HCT116 (cell line): ENCODE results near the gene YIPF2. TPM values are rescaled to one million over a fixed set of nuclear protein-coding genes. Genes with fewer than 3 reads are reported as not detected.

Experiments used
- ATAC-seq: fragments of 200-7000 bp; cut with Tn5 transposase; 2 replicates; pipeline ENCODE4 v1.9.1; 2020; ENCODE audit warnings: mild to moderate bottlenecking, moderate library complexity
- BruUV-seq: library from RNA; stranded (reverse); fragments of 400-500 nt; replicated peaks from 2 replicates; lab custom pipeline; 2021; lab: Mats Ljungman, UMichigan
- CTCF ChIA-PET: fragments of 300-600 bp; sonication (Branson Sonifier 250); formaldehyde crosslinking; loops from one replicate; lab custom pipeline; 2021; ENCODE audit warnings: antibody characterized with exemption; lab: Charles Lee
- POLR2A ChIA-PET: fragments of 300-600, 350-600 bp; sonication (Branson Sonifier 250); formaldehyde crosslinking; loops from one replicate; lab custom pipeline; 2021; ENCODE audit warnings: antibody characterized with exemption; lab: Charles Lee
- RAD21 ChIA-PET, 2 experiments: fragments of 300-600 bp; sonication (Branson Sonifier 250); formaldehyde crosslinking; loops; one replicate each; lab custom pipeline; 2023; ENCODE audit warnings: low total read pairs in 2 of 2; ENCODE audit not compliant: uncharacterized antibody in 2 of 2, unreplicated experiment in 2 of 2, low non-redundant PET in 1 of 2; lab: Charles Lee
- DNase-seq: peaks from one replicate; pipeline ENCODE4 v3.0.0-alpha.2; 2010; ENCODE audit warnings: low read depth, low spot score
- H2AFZ ChIP-seq: fragments of 200-600 bp; shearing (Covaris generic), sonication (generic); 2 replicates; pipeline ENCODE4 v1.6.1; 2017; ENCODE audit warnings: low read depth, mixed run types, mixed read lengths, antibody characterized with exemption, low read length; ENCODE audit not compliant: poor library complexity, severe bottlenecking
- H3K27ac ChIP-seq: 2 replicates; pipeline ENCODE4 v1.5.1; 2012; ENCODE audit warnings: low read depth, low read length
- H3K27me3 ChIP-seq: fragments of 200-600 bp; sonication (generic); 2 replicates; pipeline ENCODE4 v1.6.1; 2016; ENCODE audit warnings: mixed run types, low read length, mixed read lengths; ENCODE audit not compliant: insufficient read depth
- H3K36me3 ChIP-seq, 2 experiments: fragments of 200-500 bp in 1 of 2; fragments of 200-600 bp in 1 of 2; sonication (Bioruptor generic) in 1 of 2; sonication (generic) in 1 of 2; 2 replicates each; pipeline versions ENCODE4 v1.5.1 to v1.6.1; 2014 to 2016; ENCODE audit warnings: low read length in 2 of 2, inconsistent platforms in 1 of 2, mixed read lengths in 1 of 2, mixed run types in 1 of 2; ENCODE audit not compliant: insufficient read depth in 2 of 2, control insufficient read depth in 1 of 2
- H3K4me1 ChIP-seq, 2 experiments: fragments of 200-600 bp in 1 of 2; sonication (generic) in 1 of 2; 2 replicates each; pipeline versions ENCODE4 v1.5.1 to v1.6.1; 2012 to 2017; ENCODE audit warnings: low read length in 2 of 2, inconsistent platforms in 1 of 2, mild to moderate bottlenecking in 1 of 2, mixed read lengths in 1 of 2, mixed run types in 1 of 2, moderate library complexity in 1 of 2; ENCODE audit not compliant: insufficient read depth in 2 of 2, control insufficient read depth in 1 of 2
- H3K4me2 ChIP-seq: fragments of 200-600 bp; sonication (generic); 2 replicates; pipeline ENCODE4 v1.6.1; 2017; ENCODE audit warnings: mixed run types, low read length, mixed read lengths
- H3K4me3 ChIP-seq, 2 experiments: fragments of 200-600 bp in 1 of 2; sonication (generic) in 1 of 2; replicated peaks in 1 of 2; 2 replicates each; pipeline ENCODE4 v1.5.1; 2011 to 2016; ENCODE audit warnings: low read length in 2 of 2, control low read depth in 1 of 2, low read depth in 1 of 2, mild to moderate bottlenecking in 1 of 2, mixed read lengths in 1 of 2, mixed run types in 1 of 2
- H3K79me2 ChIP-seq: fragments of 200-600 bp; sonication (generic); 2 replicates; pipeline ENCODE4 v1.6.1; 2017; ENCODE audit warnings: mild to moderate bottlenecking, mixed run types, low read length, moderate library complexity, mixed read lengths; ENCODE audit not compliant: insufficient read depth
- H3K9ac ChIP-seq: fragments of 200-600 bp; sonication (generic); 2 replicates; pipeline ENCODE4 v1.6.1; 2016; ENCODE audit warnings: low read length, mixed read lengths
- H3K9me2 ChIP-seq: fragments of 200-600 bp; sonication (generic), shearing (Covaris generic); 2 replicates; pipeline ENCODE4 v1.6.1; 2017; ENCODE audit warnings: mixed run types, mild to moderate bottlenecking, moderate library complexity; ENCODE audit not compliant: insufficient read depth
- H3K9me3 ChIP-seq, 2 experiments: fragments of 200-500 bp in 1 of 2; fragments of 200-600 bp in 1 of 2; sonication (Bioruptor generic) in 1 of 2; sonication (generic) in 1 of 2; 2 replicates each; pipeline ENCODE4 v1.6.1; 2014 to 2017; ENCODE audit warnings: low read length in 2 of 2, mixed read lengths in 2 of 2, inconsistent platforms in 1 of 2, low read depth in 1 of 2, mild to moderate bottlenecking in 1 of 2, mixed run types in 1 of 2, moderate library complexity in 1 of 2; ENCODE audit not compliant: control insufficient read depth in 1 of 2, insufficient read depth in 1 of 2
- H4K20me1 ChIP-seq: fragments of 200-600 bp; sonication (generic), shearing (Covaris generic); 2 replicates; pipeline ENCODE4 v1.6.1; 2017; ENCODE audit warnings: mixed run types, mild to moderate bottlenecking, moderate library complexity; ENCODE audit not compliant: insufficient read depth
- CBX3 ChIP-seq: IDR thresholded peaks from 2 replicates; pipeline ENCODE4 v1.6.1; 2012; ENCODE audit warnings: low read depth
- CEBPB ChIP-seq: IDR thresholded peaks from 2 replicates; pipeline ENCODE4 v1.6.1; 2012; ENCODE audit warnings: low read depth
- ELF1 ChIP-seq: IDR thresholded peaks from 2 replicates; pipeline ENCODE4 v1.6.1; 2012; ENCODE audit warnings: low read depth, borderline replicate concordance
- EZH2 ChIP-seq: fragments of 200-600 bp; sonication (generic); IDR thresholded peaks from 2 replicates; pipeline ENCODE4 v1.6.1; 2017; ENCODE audit warnings: antibody characterized with exemption, mixed run types
- EZH2phosphoT487 ChIP-seq: fragments of 200-600 bp; IDR thresholded peaks from 2 replicates; pipeline ENCODE4 v1.6.1; 2018; ENCODE audit warnings: antibody characterized with exemption, borderline replicate concordance
- FOSL1 ChIP-seq: IDR thresholded peaks from 2 replicates; pipeline ENCODE4 v1.6.1; 2012; ENCODE audit warnings: low read depth
- JUND ChIP-seq: IDR thresholded peaks from 2 replicates; pipeline ENCODE4 v1.6.1; 2012
- POLR2A ChIP-seq: IDR thresholded peaks from 2 replicates; pipeline ENCODE4 v1.7.0; 2011; ENCODE audit warnings: borderline replicate concordance; ENCODE audit not compliant: insufficient read depth, insufficient read length; ENCODE audit errors: extremely low read depth
- POLR2AphosphoS5 ChIP-seq: IDR thresholded peaks from 2 replicates; pipeline ENCODE4 v1.6.1; 2011; ENCODE audit warnings: mild to moderate bottlenecking, low read depth, low read length, moderate library complexity
- RAD21 ChIP-seq: IDR thresholded peaks from 2 replicates; pipeline ENCODE4 v1.6.1; 2012; ENCODE audit warnings: low read depth, mild to moderate bottlenecking
- SIN3A ChIP-seq: IDR thresholded peaks from 2 replicates; pipeline ENCODE4 v1.6.1; 2012; ENCODE audit warnings: low read depth
- SP1 ChIP-seq: IDR thresholded peaks from 2 replicates; pipeline ENCODE4 v1.6.1; 2012; ENCODE audit warnings: low read depth
- TCF7L2 ChIP-seq: IDR thresholded peaks from 2 replicates; pipeline ENCODE4 v1.7.0; 2011; ENCODE audit warnings: borderline replicate concordance, inconsistent platforms; ENCODE audit not compliant: insufficient read depth, insufficient read length; ENCODE audit errors: extremely low read depth
- YY1 ChIP-seq: IDR thresholded peaks from 2 replicates; pipeline ENCODE4 v1.6.1; 2011; ENCODE audit warnings: low read length, low read depth, moderate library complexity, mild to moderate bottlenecking; ENCODE audit not compliant: insufficient replicate concordance; ENCODE audit errors: extremely low read depth
- ZFX ChIP-seq: fragments of 450-650 bp; IDR thresholded peaks from 2 replicates; pipeline ENCODE4 v1.6.1; 2017
- intact Hi-C: fragments of 100-400 bp; cut with micrococcal nuclease; formaldehyde crosslinking; loops from 2 replicates; pipeline ENCODE4 v1.10.0; 2022
- total RNA-seq: library from RNA; stranded (reverse); gene quantifications from one replicate; pipeline ENCODE4 v1.2.1, GENCODE V29; 2021; ENCODE audit not compliant: unreplicated experiment
- TF ChIP-seq, protein P1 (sequence below): IDR thresholded peaks from 2 replicates; pipeline ENCODE4 v1.6.1; 2011; ENCODE audit warnings: mild to moderate bottlenecking, low read length, moderate library complexity; ENCODE audit not compliant: insufficient replicate concordance; ENCODE audit errors: extremely low read depth
- TF ChIP-seq, protein P2 (sequence below): IDR thresholded peaks from 2 replicates; pipeline ENCODE4 v1.6.1; 2012
- TF ChIP-seq, protein P3 (sequence below): IDR thresholded peaks from 2 replicates; pipeline ENCODE4 v1.6.1; 2012
- TF ChIP-seq, protein P4 (sequence below): IDR thresholded peaks from 2 replicates; pipeline ENCODE4 v1.6.1; 2012; ENCODE audit warnings: low read depth
- TF ChIP-seq, protein P5 (sequence below), 3 experiments: fragments of 200-600 bp in 1 of 3; sonication (generic) in 1 of 3; IDR thresholded peaks in 2 of 3; conservative IDR thresholded peaks in 1 of 3; 2 replicates each; pipeline ENCODE4 v1.5.1; 2012 to 2017; ENCODE audit warnings: low read depth in 2 of 3, low read length in 2 of 3, antibody characterized with exemption in 1 of 3, borderline replicate concordance in 1 of 3, control low read depth in 1 of 3, mild to moderate bottlenecking in 1 of 3, mixed read lengths in 1 of 3, mixed run types in 1 of 3, moderate library complexity in 1 of 3; ENCODE audit not compliant: insufficient read depth in 1 of 3

Gene YIPF2
- total RNA-seq, 1 experiment from 2014 or later, result 44.7 TPM

DNA sequence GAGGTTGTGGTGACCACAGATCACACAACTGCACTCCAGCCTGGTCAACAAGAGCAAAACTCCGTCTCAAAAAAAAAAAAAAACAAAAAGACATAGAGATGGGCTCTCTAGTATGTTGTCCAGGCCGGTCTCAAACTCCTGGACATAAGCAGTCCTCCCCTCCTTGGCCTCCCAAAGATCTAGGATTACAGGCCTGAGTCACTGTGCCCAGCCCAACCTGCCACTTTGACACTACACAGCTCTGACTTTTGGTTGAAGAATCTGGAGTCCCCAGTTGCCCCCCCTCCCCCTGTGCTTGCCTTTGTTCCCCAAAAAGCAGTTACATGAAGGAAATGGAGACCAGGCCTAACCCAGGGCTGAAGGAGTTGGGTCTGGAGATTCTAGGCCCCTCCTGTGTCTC lies 44.2 kb downstream of the YIPF2 start:
- intact Hi-C loops, result no loop called here
- Histone ChIP-seq H3K4me3 (no peak overlapping the region), H3K27me3 (no peaks in the 10 kb centered on the region), H3K36me3 (no peaks in the 10 kb centered on the region), H3K9me2 (no peaks in the 10 kb centered on the region), H3K9ac (0 out of 2 replicates have a peak overlapping the region, but pooled peaks have one; percentile 23), H4K20me1 (peaks cover 5% of the 10 kb centered on the region; the same call in 1 of the 2 replicates), H3K4me2 (peak overlapping the region; percentile 54), H3K79me2 (peaks cover 97% of the 10 kb centered on the region), H2AFZ (no peak overlapping the region), H3K4me1 (peaks cover 30 to 92% of the 10 kb centered on the region in 2 experiments), H3K9me3 (no peaks in the 10 kb centered on the region), H3K27ac (0 out of 2 replicates have a peak overlapping the region, but pooled peaks have one; percentile 13)
- POLR2A ChIA-PET, result no interaction called here
- CTCF ChIA-PET, result no interaction called here
- peak; percentile 57 for ATAC-seq
- RAD21 ChIA-PET, result no interaction called here
- peak; percentile 13 for DNase-seq
- BruUV-seq, result no TSS peak
- TF ChIP-seq CEBPB, result no peak
- TF ChIP-seq, protein P1, sequence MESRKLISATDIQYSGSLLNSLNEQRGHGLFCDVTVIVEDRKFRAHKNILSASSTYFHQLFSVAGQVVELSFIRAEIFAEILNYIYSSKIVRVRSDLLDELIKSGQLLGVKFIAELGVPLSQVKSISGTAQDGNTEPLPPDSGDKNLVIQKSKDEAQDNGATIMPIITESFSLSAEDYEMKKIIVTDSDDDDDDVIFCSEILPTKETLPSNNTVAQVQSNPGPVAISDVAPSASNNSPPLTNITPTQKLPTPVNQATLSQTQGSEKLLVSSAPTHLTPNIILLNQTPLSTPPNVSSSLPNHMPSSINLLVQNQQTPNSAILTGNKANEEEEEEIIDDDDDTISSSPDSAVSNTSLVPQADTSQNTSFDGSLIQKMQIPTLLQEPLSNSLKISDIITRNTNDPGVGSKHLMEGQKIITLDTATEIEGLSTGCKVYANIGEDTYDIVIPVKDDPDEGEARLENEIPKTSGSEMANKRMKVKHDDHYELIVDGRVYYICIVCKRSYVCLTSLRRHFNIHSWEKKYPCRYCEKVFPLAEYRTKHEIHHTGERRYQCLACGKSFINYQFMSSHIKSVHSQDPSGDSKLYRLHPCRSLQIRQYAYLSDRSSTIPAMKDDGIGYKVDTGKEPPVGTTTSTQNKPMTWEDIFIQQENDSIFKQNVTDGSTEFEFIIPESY, result no peak
- TF ChIP-seq, protein P2, sequence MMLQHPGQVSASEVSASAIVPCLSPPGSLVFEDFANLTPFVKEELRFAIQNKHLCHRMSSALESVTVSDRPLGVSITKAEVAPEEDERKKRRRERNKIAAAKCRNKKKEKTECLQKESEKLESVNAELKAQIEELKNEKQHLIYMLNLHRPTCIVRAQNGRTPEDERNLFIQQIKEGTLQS, result no peak
- TF ChIP-seq, protein P3, sequence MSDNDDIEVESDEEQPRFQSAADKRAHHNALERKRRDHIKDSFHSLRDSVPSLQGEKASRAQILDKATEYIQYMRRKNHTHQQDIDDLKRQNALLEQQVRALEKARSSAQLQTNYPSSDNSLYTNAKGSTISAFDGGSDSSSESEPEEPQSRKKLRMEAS, result no peak
- TF ChIP-seq POLR2AphosphoS5, result no peak
- TF ChIP-seq SP1, result no peak
- no peak for TF ChIP-seq SIN3A
- TF ChIP-seq CBX3, result no peak
- TF ChIP-seq EZH2, result no peak
- TF ChIP-seq, protein P4, sequence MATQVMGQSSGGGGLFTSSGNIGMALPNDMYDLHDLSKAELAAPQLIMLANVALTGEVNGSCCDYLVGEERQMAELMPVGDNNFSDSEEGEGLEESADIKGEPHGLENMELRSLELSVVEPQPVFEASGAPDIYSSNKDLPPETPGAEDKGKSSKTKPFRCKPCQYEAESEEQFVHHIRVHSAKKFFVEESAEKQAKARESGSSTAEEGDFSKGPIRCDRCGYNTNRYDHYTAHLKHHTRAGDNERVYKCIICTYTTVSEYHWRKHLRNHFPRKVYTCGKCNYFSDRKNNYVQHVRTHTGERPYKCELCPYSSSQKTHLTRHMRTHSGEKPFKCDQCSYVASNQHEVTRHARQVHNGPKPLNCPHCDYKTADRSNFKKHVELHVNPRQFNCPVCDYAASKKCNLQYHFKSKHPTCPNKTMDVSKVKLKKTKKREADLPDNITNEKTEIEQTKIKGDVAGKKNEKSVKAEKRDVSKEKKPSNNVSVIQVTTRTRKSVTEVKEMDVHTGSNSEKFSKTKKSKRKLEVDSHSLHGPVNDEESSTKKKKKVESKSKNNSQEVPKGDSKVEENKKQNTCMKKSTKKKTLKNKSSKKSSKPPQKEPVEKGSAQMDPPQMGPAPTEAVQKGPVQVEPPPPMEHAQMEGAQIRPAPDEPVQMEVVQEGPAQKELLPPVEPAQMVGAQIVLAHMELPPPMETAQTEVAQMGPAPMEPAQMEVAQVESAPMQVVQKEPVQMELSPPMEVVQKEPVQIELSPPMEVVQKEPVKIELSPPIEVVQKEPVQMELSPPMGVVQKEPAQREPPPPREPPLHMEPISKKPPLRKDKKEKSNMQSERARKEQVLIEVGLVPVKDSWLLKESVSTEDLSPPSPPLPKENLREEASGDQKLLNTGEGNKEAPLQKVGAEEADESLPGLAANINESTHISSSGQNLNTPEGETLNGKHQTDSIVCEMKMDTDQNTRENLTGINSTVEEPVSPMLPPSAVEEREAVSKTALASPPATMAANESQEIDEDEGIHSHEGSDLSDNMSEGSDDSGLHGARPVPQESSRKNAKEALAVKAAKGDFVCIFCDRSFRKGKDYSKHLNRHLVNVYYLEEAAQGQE, result no peak
- no peak for TF ChIP-seq EZH2phosphoT487
- no peak for TF ChIP-seq YY1
- TF ChIP-seq ELF1, result no peak
- TF ChIP-seq TCF7L2, result no peak
- TF ChIP-seq, protein P5, sequence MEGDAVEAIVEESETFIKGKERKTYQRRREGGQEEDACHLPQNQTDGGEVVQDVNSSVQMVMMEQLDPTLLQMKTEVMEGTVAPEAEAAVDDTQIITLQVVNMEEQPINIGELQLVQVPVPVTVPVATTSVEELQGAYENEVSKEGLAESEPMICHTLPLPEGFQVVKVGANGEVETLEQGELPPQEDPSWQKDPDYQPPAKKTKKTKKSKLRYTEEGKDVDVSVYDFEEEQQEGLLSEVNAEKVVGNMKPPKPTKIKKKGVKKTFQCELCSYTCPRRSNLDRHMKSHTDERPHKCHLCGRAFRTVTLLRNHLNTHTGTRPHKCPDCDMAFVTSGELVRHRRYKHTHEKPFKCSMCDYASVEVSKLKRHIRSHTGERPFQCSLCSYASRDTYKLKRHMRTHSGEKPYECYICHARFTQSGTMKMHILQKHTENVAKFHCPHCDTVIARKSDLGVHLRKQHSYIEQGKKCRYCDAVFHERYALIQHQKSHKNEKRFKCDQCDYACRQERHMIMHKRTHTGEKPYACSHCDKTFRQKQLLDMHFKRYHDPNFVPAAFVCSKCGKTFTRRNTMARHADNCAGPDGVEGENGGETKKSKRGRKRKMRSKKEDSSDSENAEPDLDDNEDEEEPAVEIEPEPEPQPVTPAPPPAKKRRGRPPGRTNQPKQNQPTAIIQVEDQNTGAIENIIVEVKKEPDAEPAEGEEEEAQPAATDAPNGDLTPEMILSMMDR (IDR thresholded peaks at IDR 0.05 in 2 of 3, conservative IDR thresholded peaks at IDR 0.05 in 1 of 3; ENCODE audit: borderline replicate concordance in 1 of 3, insufficient read depth in 1 of 3, low read depth in 2 of 3, low read length in 2 of 3), result no peak
- no peak for TF ChIP-seq RAD21
- TF ChIP-seq JUND, result no peak
- no peak for TF ChIP-seq POLR2A
- TF ChIP-seq ZFX, result no peak
- TF ChIP-seq FOSL1, result no peak
- TF ChIP-seq, all 23 proteins: peak for 0
